ENCODE results near the gene PACS1. TPM values are rescaled to one million over a fixed set of nuclear protein-coding genes. Genes with fewer than 3 reads are reported as not detected.
"Not testable (repeated sequence)": the region's sequence is repeated elsewhere in the genome, so short reads cannot be mapped to it uniquely, and the experiment has no call there.

The PACS1 gene
- polyA plus RNA-seq, 1 experiment = 27.1 TPM

DNA sequence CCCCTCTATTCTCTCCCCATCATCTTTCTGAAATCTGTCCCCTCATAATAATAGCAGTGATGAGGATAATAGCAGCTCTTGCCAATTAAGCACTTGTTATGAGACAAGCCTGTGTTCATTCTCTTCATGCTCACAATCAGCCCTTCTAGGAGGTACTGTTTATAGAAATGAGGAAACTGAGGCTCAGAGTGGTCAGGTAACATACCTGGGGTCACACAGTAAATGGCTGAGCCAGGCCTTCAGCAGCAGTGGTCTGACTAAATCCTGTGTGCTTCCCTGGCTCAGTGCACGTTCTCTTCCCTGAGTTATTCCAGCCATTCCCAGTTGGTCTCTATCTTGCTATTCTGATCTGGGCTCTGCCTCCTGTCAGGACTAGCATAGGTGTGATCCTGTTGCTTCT lies 204.1 kb downstream of the PACS1 start:
- DNase-seq (ENCODE audit: low read depth, low spot score) = no peak
- TF ChIP-seq, protein P1, sequence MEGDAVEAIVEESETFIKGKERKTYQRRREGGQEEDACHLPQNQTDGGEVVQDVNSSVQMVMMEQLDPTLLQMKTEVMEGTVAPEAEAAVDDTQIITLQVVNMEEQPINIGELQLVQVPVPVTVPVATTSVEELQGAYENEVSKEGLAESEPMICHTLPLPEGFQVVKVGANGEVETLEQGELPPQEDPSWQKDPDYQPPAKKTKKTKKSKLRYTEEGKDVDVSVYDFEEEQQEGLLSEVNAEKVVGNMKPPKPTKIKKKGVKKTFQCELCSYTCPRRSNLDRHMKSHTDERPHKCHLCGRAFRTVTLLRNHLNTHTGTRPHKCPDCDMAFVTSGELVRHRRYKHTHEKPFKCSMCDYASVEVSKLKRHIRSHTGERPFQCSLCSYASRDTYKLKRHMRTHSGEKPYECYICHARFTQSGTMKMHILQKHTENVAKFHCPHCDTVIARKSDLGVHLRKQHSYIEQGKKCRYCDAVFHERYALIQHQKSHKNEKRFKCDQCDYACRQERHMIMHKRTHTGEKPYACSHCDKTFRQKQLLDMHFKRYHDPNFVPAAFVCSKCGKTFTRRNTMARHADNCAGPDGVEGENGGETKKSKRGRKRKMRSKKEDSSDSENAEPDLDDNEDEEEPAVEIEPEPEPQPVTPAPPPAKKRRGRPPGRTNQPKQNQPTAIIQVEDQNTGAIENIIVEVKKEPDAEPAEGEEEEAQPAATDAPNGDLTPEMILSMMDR (IDR thresholded peaks at IDR 0.05; ENCODE audit: low read depth, low read length) = no peak
- POLR2A ChIA-PET = no interaction called here
- Histone ChIP-seq H3K9me3 (ENCODE audit: control insufficient read depth, insufficient read depth, low read length) (peaks cover under 1% of the 10 kb centered on the region; the same call in 1 of the 2 replicates), H3K4me3 (ENCODE audit: low read depth, low read length) (no peak overlapping the region), H3K27me3 (ENCODE audit: control insufficient read depth, insufficient read depth, low read length) (no peaks in the 10 kb centered on the region), H3K27ac (ENCODE audit: low read depth, low read length) (no peak overlapping the region)
- CTCF ChIA-PET = interaction anchor here (3.9 kb wide), 1 partner anchor 8 kb away, joined by 18 read pairs; no protein-coding TSS in a partner anchor

DNA sequence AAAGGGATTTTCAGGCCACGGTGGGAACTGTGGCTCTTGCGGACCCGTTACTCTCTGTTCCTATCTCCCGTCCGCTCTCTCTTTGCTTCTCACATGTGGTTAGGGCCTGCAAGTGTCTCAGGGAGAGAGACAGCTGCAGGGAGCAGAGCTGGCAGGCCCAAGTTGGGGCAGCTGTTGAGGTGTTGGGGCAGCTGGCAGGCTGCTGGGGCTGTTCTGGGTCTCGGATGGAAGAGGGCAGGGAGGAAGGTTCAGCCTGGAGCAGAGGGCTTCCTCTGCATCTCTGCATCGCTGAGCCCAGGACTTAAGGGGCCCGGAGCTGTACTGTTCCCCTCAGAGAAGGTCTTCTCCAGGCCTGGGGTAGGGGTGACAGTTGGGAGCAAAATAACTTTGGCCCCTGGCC lies 205.3 kb downstream of the PACS1 start:
- TF ChIP-seq, protein P1 (IDR thresholded peaks at IDR 0.05; ENCODE audit: low read depth, low read length) = no peak
- Histone ChIP-seq H3K9me3 (ENCODE audit: control insufficient read depth, insufficient read depth, low read length) (no peaks in the 10 kb centered on the region; the same call in 1 of the 2 replicates), H3K27me3 (ENCODE audit: control insufficient read depth, insufficient read depth, low read length) (no peaks in the 10 kb centered on the region), H3K4me3 (ENCODE audit: low read depth, low read length) (no peak overlapping the region), H3K27ac (ENCODE audit: low read depth, low read length) (no peak overlapping the region)
- CTCF ChIA-PET = no interaction called here
- POLR2A ChIA-PET = no interaction called here
- no peak for DNase-seq (ENCODE audit: low read depth, low spot score)

DNA sequence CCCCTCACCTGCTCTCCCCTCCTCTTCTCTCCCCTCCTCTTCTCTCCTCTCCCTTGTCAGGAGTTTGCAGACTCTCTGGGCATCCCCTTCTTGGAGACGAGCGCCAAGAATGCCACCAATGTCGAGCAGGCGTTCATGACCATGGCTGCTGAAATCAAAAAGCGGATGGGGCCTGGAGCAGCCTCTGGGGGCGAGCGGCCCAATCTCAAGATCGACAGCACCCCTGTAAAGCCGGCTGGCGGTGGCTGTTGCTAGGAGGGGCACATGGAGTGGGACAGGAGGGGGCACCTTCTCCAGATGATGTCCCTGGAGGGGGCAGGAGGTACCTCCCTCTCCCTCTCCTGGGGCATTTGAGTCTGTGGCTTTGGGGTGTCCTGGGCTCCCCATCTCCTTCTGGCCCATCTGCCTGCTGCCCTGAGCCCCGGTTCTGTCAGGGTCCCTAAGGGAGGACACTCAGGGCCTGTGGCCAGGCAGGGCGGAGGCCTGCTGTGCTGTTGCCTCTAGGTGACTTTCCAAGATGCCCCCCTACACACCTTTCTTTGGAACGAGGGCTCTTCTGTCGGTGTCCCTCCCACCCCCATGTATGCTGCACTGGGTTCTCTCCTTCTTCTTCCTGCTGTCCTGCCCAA lies 206.0 kb downstream of the PACS1 start:
- TF ChIP-seq, protein P1 (IDR thresholded peaks at IDR 0.05; ENCODE audit: low read depth, low read length) = no peak
- CTCF ChIA-PET = no interaction called here
- Histone ChIP-seq H3K27ac (ENCODE audit: low read depth, low read length) (no peak overlapping the region), H3K9me3 (ENCODE audit: control insufficient read depth, insufficient read depth, low read length) (no peaks in the 10 kb centered on the region; the same call in 1 of the 2 replicates), H3K4me3 (ENCODE audit: low read depth, low read length) (no peak overlapping the region), H3K27me3 (ENCODE audit: control insufficient read depth, insufficient read depth, low read length) (no peaks in the 10 kb centered on the region)
- POLR2A ChIA-PET = no interaction called here
- no peak for DNase-seq (ENCODE audit: low read depth, low spot score)

DNA sequence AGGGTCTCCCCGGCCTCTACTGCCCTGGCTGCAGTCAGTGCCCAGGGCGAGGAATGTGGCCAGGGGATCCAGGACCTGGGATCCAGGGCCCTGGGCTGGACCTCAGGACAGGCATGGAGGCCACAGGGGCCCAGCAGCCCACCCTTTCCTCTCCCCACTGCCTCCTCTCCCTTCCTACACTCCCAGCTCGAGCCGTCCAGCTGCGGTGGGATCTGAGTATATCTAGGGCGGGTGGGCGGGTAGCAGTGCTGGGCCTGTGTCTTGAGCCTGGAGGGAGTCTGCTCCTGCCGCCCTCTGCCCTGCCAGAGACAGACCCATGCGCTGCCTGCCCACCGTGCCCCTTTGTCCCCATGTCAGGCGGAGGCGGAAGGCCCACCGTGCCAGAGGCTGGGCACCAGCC lies 206.5 kb downstream of the PACS1 start:
- H3K4me3 ChIP-seq (ENCODE audit: low read depth, low read length); DNase-seq (ENCODE audit: low read depth, low spot score); POLR2A ChIA-PET; H3K27ac ChIP-seq (ENCODE audit: low read depth, low read length); H3K27me3 ChIP-seq (ENCODE audit: control insufficient read depth, insufficient read depth, low read length); CTCF ChIA-PET; H3K9me3 ChIP-seq (ENCODE audit: control insufficient read depth, insufficient read depth, low read length): not testable (repeated sequence)

DNA sequence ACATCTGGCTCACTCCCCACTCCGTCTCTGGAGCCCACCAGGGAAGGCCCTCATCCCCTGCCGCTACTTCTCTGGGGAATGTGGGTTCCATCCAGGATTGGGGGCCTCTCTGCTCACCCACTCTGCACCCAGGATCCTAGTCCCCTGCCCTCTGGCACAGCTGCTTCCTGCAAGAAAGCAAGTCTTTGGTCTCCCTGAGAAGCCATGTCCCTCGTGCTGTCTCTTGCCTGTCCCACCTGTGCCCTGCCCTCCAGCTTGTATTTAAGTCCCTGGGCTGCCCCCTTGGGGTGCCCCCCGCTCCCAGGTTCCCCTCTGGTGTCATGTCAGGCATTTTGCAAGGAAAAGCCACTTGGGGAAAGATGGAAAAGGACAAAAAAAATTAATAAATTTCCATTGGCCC lies 207.0 kb downstream of the PACS1 start:
- H3K27ac ChIP-seq (ENCODE audit: low read depth, low read length); H3K9me3 ChIP-seq (ENCODE audit: control insufficient read depth, insufficient read depth, low read length); CTCF ChIA-PET; H3K27me3 ChIP-seq (ENCODE audit: control insufficient read depth, insufficient read depth, low read length); DNase-seq (ENCODE audit: low read depth, low spot score); H3K4me3 ChIP-seq (ENCODE audit: low read depth, low read length): not testable (repeated sequence)
- POLR2A ChIA-PET = interaction anchor here (0.7 to 0.9 kb wide), 2 partner anchors 9 kb away, joined by 3 read pairs; no protein-coding TSS in a partner anchor

DNA sequence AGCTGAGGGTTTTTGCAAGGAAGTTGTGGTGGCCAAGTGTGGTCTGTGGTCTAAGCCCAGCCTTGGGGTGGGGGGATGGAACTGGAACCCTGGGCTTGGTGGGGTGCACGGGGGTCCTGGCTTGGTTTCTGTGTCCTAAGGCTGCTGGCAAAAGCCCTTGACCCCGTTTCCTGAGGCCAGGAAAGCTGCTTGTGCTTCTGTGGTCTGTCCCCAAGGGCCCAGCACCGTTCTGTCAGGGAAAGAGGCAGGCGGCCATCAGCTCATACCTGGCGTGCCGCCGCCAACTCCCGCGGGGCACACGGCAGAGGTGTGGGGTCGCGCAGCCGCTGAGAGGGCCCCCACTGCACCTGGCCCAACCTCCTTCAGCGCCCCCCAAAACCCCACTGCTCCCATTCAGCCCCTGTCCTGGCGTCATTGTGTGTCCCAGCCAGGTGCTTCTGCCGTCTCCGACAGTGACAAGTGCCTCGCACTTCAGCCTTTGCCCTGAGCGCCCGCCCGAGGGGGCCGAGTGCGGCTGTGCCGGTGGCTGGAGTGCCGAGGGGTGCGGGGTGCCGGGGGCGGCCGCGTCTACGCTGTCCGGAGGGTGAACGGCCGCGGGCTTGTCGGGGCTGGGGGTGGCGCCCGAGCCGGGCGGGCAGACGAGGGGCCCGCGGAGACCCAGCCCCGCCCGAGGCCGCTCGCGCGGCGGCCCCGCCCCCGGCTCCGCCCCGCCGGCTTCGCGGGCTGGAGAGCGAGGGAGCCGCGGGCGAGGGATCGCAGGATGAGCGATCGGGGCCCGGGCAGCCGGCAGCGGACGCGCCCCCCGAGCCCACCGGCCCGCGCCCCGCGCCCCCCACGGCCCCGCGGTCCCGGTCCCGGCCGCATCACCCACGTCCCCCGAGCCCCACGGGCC lies 207.6 kb downstream of the PACS1 start, which contains the start of gene CNIH2:
Gene CNIH2 (plus strand): TSS at position 705 of the 892 bp plus-strand sequence. CDS start 282 bp downstream, outside the sequence.
- Histone ChIP-seq H3K9me3 (ENCODE audit: control insufficient read depth, insufficient read depth, low read length) (no peaks in the 10 kb centered on the region; the same call in 1 of the 2 replicates), H3K27ac (ENCODE audit: low read depth, low read length) (no peak within 1 kb of the TSS), H3K4me3 (ENCODE audit: low read depth, low read length) (peak within 1 kb of the TSS; percentile 44), H3K27me3 (ENCODE audit: control insufficient read depth, insufficient read depth, low read length) (no peaks in the 10 kb centered on the region)
- TF ChIP-seq, protein P1 (IDR thresholded peaks at IDR 0.05; ENCODE audit: low read depth, low read length) = no peak
- no peak for DNase-seq (ENCODE audit: low read depth, low spot score)
- POLR2A ChIA-PET = interaction anchor here (0.7 to 0.9 kb wide), 2 partner anchors 9 to 10 kb away, joined by 3 read pairs; no protein-coding TSS in a partner anchor
- CTCF ChIA-PET = no interaction called here

All from AG04450 (cell line).